SK-N-MC (cell line): ENCODE measurements around the gene XPR1.
"Not testable (repeated sequence)": the region's sequence is repeated elsewhere in the genome, so short reads cannot be mapped to it uniquely, and the experiment has no call there.

Experiments used
- EZH2 ChIP-seq: fragments of 200-600 bp; sonication (generic); IDR thresholded peaks from one replicate; pipeline ENCODE4 v1.6.1; 2017; ENCODE audit warnings: antibody characterized with exemption
- FOXP2 ChIP-seq: optimal IDR thresholded peaks from 2 replicates; pipeline ENCODE3; 2011; ENCODE audit warnings: mild to moderate bottlenecking, moderate library complexity; ENCODE audit not compliant: insufficient read depth; ENCODE audit errors: extremely low read length, control extremely low read depth
- POLR2AphosphoS5 ChIP-seq: IDR thresholded peaks from 2 replicates; pipeline ENCODE4 v1.6.1; 2012; ENCODE audit warnings: mild to moderate bottlenecking, low read depth, low read length, borderline replicate concordance

DNA sequence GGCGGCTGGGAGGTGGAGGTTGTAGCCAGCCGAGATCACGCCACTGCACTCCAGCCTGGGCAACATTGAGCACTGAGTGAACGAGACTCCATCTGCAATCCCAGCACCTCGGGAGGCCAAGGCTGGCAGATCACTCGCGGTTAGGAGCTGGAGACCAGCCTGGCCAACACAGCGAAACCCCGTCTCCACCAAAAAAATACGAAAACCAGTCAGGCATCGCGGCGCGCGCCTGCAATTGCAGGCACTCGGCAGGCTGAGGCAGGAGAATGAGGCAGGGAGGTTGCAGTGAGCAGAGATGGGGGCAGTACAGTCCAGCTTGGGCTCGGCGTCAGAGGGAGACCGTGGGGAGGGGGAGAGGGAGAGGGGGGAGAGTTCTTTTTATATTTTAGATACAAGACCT lies 79.4 kb downstream of the XPR1 start:
- not testable (repeated sequence) for TF ChIP-seq EZH2, POLR2AphosphoS5, FOXP2
